Activated CD4-positive, alpha-beta memory T cell treated with anti-CD3 and anti-CD28 coated beads, Interleukin-2, amount 10 ng/mL, durations not matched to agents 7 days and 5 days (primary cell): Measurements from ENCODE around the gene IQGAP3. TPM values are rescaled to one million over a fixed set of nuclear protein-coding genes. Genes with fewer than 3 reads are reported as not detected.

Experiments used
- total RNA-seq, 2 experiments: library from RNA; stranded (reverse); gene quantifications; one replicate each; pipeline ENCODE4 v1.2.3, GENCODE V29; 2021

Gene IQGAP3
- total RNA-seq, 2 experiments from 2014 or later, result 18.4 to 19.7 TPM

Other genes with a start within 250 kb of the IQGAP3 start
- gene CCT3, start 234.3 kb downstream of the IQGAP3 start, total RNA-seq, result 100 to 1,000 TPM; 181 to 184 TPM
- under 1 TPM in 1 of 2 experiments, not detected in 1; 0.65 TPM for gene TSACC, start 234.0 kb downstream of the IQGAP3 start, total RNA-seq
- gene RHBG, start 203.4 kb downstream of the IQGAP3 start, total RNA-seq, result not detected
- gene MEF2D, start 71.8 kb downstream of the IQGAP3 start, total RNA-seq, result 10 to 100 TPM; 49.5 to 52.1 TPM
- gene TTC24, start 7.2 kb upstream of the IQGAP3 start, total RNA-seq, result under 1 TPM in 1 of 2 experiments, not detected in 1; 0.38 TPM
- 10 to 100 TPM; 45.3 to 46.1 TPM for gene NAXE, start 19.2 kb upstream of the IQGAP3 start, total RNA-seq
- gene GPATCH4, start 28.9 kb upstream of the IQGAP3 start, total RNA-seq, result 10 to 100 TPM; 19.0 to 20.6 TPM
- not detected for gene HAPLN2, start 46.9 kb upstream of the IQGAP3 start, total RNA-seq
- not detected for gene BCAN, start 69.6 kb upstream of the IQGAP3 start, total RNA-seq
- not detected for gene NES, start 104.8 kb upstream of the IQGAP3 start, total RNA-seq
- 1 to 10 TPM in 1 of 2 experiments, under 1 TPM in 1; 0.58 to 1.2 TPM for gene CRABP2, start 133.0 kb upstream of the IQGAP3 start, total RNA-seq
- 10 to 100 TPM; 40.3 to 44.3 TPM for gene METTL25B, start 155.9 kb upstream of the IQGAP3 start, total RNA-seq
- gene ISG20L2, start 156.2 kb upstream of the IQGAP3 start, total RNA-seq, result 10 to 100 TPM; 42.0 to 43.3 TPM
- gene MRPL24, start 168.5 kb upstream of the IQGAP3 start, total RNA-seq, result 10 to 100 TPM; 40.3 to 43.8 TPM
- gene HDGF, start 179.1 kb upstream of the IQGAP3 start, total RNA-seq, result 100 to 1,000 TPM; 222 to 229 TPM
- 10 to 100 TPM; 61.6 to 74.1 TPM for gene PRCC, start 195.0 kb upstream of the IQGAP3 start, total RNA-seq
- 100 to 1,000 TPM; 192 to 193 TPM for gene SH2D2A, start 244.3 kb upstream of the IQGAP3 start, total RNA-seq